Stomach (tissue), 4 donors: Measurements from ENCODE around the gene PAK6.

Source experiments
- CTCF ChIP-seq, 7 experiments: fragments of 450-650 bp in 4 of 7; fragments of 200-600 bp in 3 of 7; sonication (generic) in 3 of 7; IDR thresholded peaks; one replicate each; pipeline ENCODE4 v1.5.1; 2016 to 2019; ENCODE audit warnings: antibody characterized with exemption in 7 of 7, control low read depth in 2 of 7, mild to moderate bottlenecking in 1 of 7
- EP300 ChIP-seq: sonication (generic); formaldehyde crosslinking; IDR thresholded peaks from one replicate; pipeline ENCODE4 v1.6.1; 2017; ENCODE audit warnings: antibody characterized with exemption
- POLR2A ChIP-seq, 4 donors: fragments of 450-650 bp; IDR thresholded peaks; one replicate each; pipeline ENCODE4 v1.6.1; 2016; ENCODE audit warnings: antibody characterized with exemption in 4 of 4, control low read depth in 2 of 4, mild to moderate bottlenecking in 1 of 4, moderate library complexity in 1 of 4

DNA sequence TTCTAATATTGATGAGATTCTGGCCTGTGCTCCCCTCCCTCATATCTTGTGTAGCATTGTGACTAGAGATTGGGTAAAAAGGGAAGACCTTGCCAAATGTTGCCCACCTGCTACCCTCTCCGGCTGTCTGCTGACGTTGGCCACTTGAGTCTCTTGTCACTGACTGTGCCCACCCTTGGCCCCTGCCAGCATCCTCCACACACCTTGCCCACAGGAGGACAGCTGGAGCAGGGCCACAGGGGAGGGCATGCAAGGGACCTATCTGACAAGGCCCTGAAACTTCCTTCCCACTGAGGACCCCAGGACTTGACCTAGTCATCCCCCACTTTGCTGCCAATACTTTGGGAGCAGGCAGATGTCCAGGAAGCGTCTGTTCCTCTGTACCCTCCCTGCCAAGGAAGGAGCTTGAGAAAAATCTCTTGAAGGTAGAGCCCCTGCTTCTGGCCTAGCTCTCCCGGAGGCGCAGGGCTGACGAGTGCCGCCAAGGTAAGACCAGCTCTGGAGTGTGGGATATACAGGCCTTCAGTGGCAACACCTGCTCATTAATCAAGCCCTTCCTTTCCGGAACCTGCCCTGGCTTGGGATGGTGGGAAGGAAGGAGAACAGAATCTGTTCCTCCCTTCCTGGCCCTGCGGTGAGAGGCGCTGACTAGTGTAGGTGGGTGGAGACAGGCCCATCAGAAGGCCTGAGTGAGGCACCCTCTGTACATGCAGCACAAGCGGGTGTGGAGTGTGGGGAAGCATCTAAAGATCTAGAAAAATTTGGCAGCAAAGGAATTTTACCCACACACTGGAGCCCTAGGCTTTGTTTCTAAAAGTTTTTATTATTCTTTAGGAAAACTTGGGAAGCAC, 4.9 kb upstream of the PAK6 start:
- TF ChIP-seq CTCF (IDR thresholded peaks at IDR 0.05) (no peak), POLR2A (IDR thresholded peaks at IDR 0.05) (no peak), EP300 (no peak)
